ENCODE measurements around the gene CFH.

GRCh38 chr1:196660272-196660671 lies 8.4 kb downstream of the CFH start:
- TF ChIP-seq CTCF (IDR thresholded peaks at IDR 0.05 in 2 of 3, conservative IDR thresholded peaks at IDR 0.05 in 1 of 3; ENCODE audit: control insufficient read depth in 2 of 3, extremely low read depth in 1 of 3, insufficient read depth in 1 of 3, low read depth in 3 of 3, low read length in 3 of 3) (no peak), ESRRA (IDR thresholded peaks at IDR 0.05; ENCODE audit: low read length) (no peak), EP300 (IDR thresholded peaks at IDR 0.05; ENCODE audit: borderline replicate concordance in 1 of 2, control insufficient read depth in 1 of 2, low read depth in 2 of 2, low read length in 2 of 2) (no peak), RAD51 (IDR thresholded peaks at IDR 0.05) (no peak), RELA (IDR thresholded peaks at IDR 0.05; ENCODE audit: borderline replicate concordance, partially characterized antibody) (no peak)

Measured in GM12878 (cell line).